ENCODE results near the gene NEUROG2. TPM values are rescaled to one million over a fixed set of nuclear protein-coding genes. Genes with fewer than 3 reads are reported as not detected.
A peak's percentile ranks its signal among the peaks of the same experiment; 100 is the strongest.

NEUROG2 gene
- total and polyA plus RNA-seq, 9 of the 15 experiments (the other 6 are each of a cell fraction or from before 2014, with no cell fraction given) = 0.07 TPM; not detected in 7

DNA sequence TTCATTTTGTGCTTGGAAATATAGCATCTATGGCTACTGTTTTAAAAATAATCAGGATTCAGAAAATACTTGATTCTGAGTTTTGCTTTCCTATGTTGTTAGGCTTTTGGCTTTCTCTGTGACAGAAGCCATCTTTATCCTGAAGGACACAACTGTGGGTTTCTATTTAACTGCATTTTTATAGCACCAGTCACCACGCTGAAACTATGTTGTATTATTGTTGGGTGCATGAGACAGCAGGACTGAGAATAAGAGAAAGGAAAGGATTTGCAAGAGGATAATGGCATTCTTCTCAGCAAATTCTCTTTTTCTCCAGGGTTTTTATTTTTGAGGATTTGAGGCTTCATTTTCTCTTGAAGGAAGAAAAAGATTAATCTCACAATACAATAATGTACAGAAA is 10.1 kb upstream of the NEUROG2 start (continued):
- TF ChIP-seq PRMT5 (CRISPR knock-in tag; IDR thresholded peaks at IDR 0.05) = no peak
- TF ChIP-seq POLR2B (IDR thresholded peaks at IDR 0.05; ENCODE audit: low read depth, partially characterized antibody) = no peak
- TF ChIP-seq FOXA1 (IDR thresholded peaks at IDR 0.05; ENCODE audit: borderline replicate concordance) = no peak
- TF ChIP-seq, protein P1, sequence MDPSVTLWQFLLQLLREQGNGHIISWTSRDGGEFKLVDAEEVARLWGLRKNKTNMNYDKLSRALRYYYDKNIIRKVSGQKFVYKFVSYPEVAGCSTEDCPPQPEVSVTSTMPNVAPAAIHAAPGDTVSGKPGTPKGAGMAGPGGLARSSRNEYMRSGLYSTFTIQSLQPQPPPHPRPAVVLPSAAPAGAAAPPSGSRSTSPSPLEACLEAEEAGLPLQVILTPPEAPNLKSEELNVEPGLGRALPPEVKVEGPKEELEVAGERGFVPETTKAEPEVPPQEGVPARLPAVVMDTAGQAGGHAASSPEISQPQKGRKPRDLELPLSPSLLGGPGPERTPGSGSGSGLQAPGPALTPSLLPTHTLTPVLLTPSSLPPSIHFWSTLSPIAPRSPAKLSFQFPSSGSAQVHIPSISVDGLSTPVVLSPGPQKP (CRISPR knock-in tag; IDR thresholded peaks at IDR 0.05) = no peak

GRCh38 chr4:112523764-112524505 is 8.0 kb upstream of the NEUROG2 start:
- H3K4me2 ChIP-seq (ENCODE audit: insufficient read depth, low read length) = peak overlapping the region; percentile 84
- no TSS peak for BruUV-seq (replicated peaks)
- FAIRE-seq (peak; percentile 73), ATAC-seq (peak; percentile 94), DNase-seq (ENCODE audit: extremely low read depth in 1 of 4, low spot score in 3 of 4) (peak; percentile 73 to 80 (median 77))
- POLR2A ChIA-PET = no interaction called here
- WGBS (ENCODE audit: insufficient coverage, low coverage, missing lambda C conversion rate) = under 1% methylated on average over 40 of the region's 46 CpGs
- intact Hi-C loops (cut with micrococcal nuclease) (loop anchor here (1.0 to 5.0 kb wide), 7 partner anchors 80 to 447 kb away; no protein-coding TSS in a partner anchor), in situ Hi-C loops (cut with MboI) (loop anchor here (10.0 kb wide), 2 partner anchors 241 to 419 kb away; no protein-coding TSS in a partner anchor)
- H3K9me1 ChIP-seq (ENCODE audit: control insufficient read depth, insufficient read depth, low read length) = no peaks in the 10 kb centered on the region
- peak overlapping the region; percentile 89 for H2AFZ ChIP-seq (ENCODE audit: low read depth, low read length)
- peaks cover 0 to 12% of the 10 kb centered on the region in 2 experiments; a peak in 3 of 5 replicates for H3K4me1 ChIP-seq (replicated peaks in 1 of 2; ENCODE audit: control insufficient read depth in 2 of 2, insufficient read depth in 2 of 2, low read length in 2 of 2)
- H3K27me3 ChIP-seq (ENCODE audit: control insufficient read depth in 2 of 2, insufficient read depth in 2 of 2, low read length in 2 of 2) = peaks cover 26 to 34% of the 10 kb centered on the region in 2 experiments
- H3K4me3 ChIP-seq = peak overlapping the region; percentile 35
- H3K36me3 ChIP-seq (ENCODE audit: control insufficient read depth, insufficient read depth, low read length) = no peaks in the 10 kb centered on the region
- H3K79me2 ChIP-seq (ENCODE audit: control insufficient read depth, insufficient read depth, low read length) = no peaks in the 10 kb centered on the region
- no peaks in the 10 kb centered on the region for H3K9me3 ChIP-seq (replicated peaks; ENCODE audit: control insufficient read depth, insufficient read depth, low read depth, low read length)
- peak overlapping the region in 1 of 2 experiments; percentile 85; a peak in 2 of 4 replicates for H3K9ac ChIP-seq (ENCODE audit: insufficient read depth in 1 of 2, low read depth in 2 of 2, low read length in 2 of 2)
- no peak overlapping the region for H3K27ac ChIP-seq (ENCODE audit: extremely low read depth, low read depth, low read length)
- H4K20me1 ChIP-seq (replicated peaks; ENCODE audit: control insufficient read depth, insufficient read depth, low read length) = no peaks in the 10 kb centered on the region
- CTCF ChIA-PET (ENCODE audit: low intra/inter-chr PET ratio) = interaction anchor here (1.4 to 2.5 kb wide), 4 partner anchors 196 to 461 kb away, joined by 3 to 9 read pairs (median 8); no protein-coding TSS in a partner anchor
- TF ChIP-seq SMARCA4 (IDR thresholded peaks at IDR 0.05) = no peak
- no peak for TF ChIP-seq FOXK1 (CRISPR knock-in tag; IDR thresholded peaks at IDR 0.05; ENCODE audit: borderline replicate concordance)
- TF ChIP-seq ZHX1 (conservative IDR thresholded peaks at IDR 0.05; ENCODE audit: low read length) = no peak
- TF ChIP-seq RCOR1 (IDR thresholded peaks at IDR 0.05; ENCODE audit: borderline replicate concordance in 1 of 2, low read depth in 2 of 2, low read length in 2 of 2) = 0 out of 4 replicates have a peak, but pooled peaks of 1 of the 2 experiments have one; percentile 42
- TF ChIP-seq, protein P2, sequence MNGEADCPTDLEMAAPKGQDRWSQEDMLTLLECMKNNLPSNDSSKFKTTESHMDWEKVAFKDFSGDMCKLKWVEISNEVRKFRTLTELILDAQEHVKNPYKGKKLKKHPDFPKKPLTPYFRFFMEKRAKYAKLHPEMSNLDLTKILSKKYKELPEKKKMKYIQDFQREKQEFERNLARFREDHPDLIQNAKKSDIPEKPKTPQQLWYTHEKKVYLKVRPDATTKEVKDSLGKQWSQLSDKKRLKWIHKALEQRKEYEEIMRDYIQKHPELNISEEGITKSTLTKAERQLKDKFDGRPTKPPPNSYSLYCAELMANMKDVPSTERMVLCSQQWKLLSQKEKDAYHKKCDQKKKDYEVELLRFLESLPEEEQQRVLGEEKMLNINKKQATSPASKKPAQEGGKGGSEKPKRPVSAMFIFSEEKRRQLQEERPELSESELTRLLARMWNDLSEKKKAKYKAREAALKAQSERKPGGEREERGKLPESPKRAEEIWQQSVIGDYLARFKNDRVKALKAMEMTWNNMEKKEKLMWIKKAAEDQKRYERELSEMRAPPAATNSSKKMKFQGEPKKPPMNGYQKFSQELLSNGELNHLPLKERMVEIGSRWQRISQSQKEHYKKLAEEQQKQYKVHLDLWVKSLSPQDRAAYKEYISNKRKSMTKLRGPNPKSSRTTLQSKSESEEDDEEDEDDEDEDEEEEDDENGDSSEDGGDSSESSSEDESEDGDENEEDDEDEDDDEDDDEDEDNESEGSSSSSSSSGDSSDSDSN (IDR thresholded peaks at IDR 0.05; ENCODE audit: borderline replicate concordance in 1 of 2, low read depth in 2 of 2, low read length in 2 of 2) = 0 out of 4 replicates have a peak, but pooled peaks have one; percentile 45 to 51
- TF ChIP-seq MCM3 (IDR thresholded peaks at IDR 0.05) = no peak
- no peak for TF ChIP-seq ETV5 (CRISPR knock-in tag; IDR thresholded peaks at IDR 0.05; ENCODE audit: low read depth)

Data from K562 (cell line).